ENCODE measurements around the gene DOK4. TPM values are rescaled to one million over a fixed set of nuclear protein-coding genes. Genes with fewer than 3 reads are reported as not detected.

Gene DOK4
- total RNA-seq, 1 experiment from 2014 or later = 13.1 TPM

DNA sequence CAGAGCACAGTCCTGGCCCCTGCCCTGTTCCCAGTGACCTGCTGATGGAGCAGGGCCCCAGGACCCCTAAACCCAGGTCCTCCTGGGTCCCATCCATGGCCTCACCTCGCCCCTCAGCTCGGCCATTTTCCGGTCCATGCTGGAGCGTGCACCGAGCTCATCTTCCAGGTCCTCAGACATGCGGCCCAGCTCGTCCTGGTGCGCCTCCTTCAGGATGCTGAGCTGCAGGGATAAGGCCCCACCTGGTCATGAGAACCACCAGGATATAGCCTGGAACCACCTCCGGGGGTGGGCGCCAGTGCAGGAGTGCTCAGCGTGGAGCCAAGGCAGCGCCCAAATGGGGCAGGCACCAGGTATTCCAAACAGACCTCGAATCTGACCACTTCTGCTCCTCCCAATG, 32.2 kb upstream of the DOK4 start:
- Histone ChIP-seq H3K4ac (ENCODE audit: low read depth, low read length) (no peak overlapping the region), H2BK20ac (ENCODE audit: low read depth, low read length, poor library complexity, severe bottlenecking) (no peak overlapping the region), H4K20me1 (ENCODE audit: control insufficient read depth, insufficient read depth, insufficient read length) (no peaks in the 10 kb centered on the region), H2AFZ (ENCODE audit: low read length) (no peak overlapping the region), H3K79me2 (ENCODE audit: insufficient read depth, low read length) (no peaks in the 10 kb centered on the region), H4K5ac (ENCODE audit: insufficient read length, low read depth, low read length) (no peak overlapping the region), H3K4me2 (ENCODE audit: insufficient read depth, insufficient read length, low read length) (no peak overlapping the region), H2BK120ac (ENCODE audit: low read depth, low read length, poor library complexity, severe bottlenecking) (no peak overlapping the region), H3T11ph (ENCODE audit: low read length) (no peak overlapping the region), H3K18ac (ENCODE audit: insufficient read length, low read depth, low read length) (no peak overlapping the region), H3K9ac (ENCODE audit: extremely low read depth, insufficient read length, low read length) (no peak overlapping the region), H3K56ac (ENCODE audit: insufficient read length, low read depth, low read length) (no peak overlapping the region), H2AK5ac (ENCODE audit: insufficient read length, low read length) (no peak overlapping the region), H2BK12ac (ENCODE audit: insufficient read length, low read depth, low read length) (no peak overlapping the region), H3K27me3 (ENCODE audit: insufficient read depth, low read length) (no peaks in the 10 kb centered on the region), H2BK5ac (ENCODE audit: insufficient read length, low read length) (no peak overlapping the region), H3K4me1 (ENCODE audit: insufficient read depth, low read length) (no peaks in the 10 kb centered on the region), H3K23me2 (ENCODE audit: insufficient read length, low read depth, low read length, poor library complexity, severe bottlenecking) (no peaks in the 10 kb centered on the region), H4K91ac (ENCODE audit: insufficient read length, low read depth, low read length) (no peak overlapping the region), H4K8ac (replicated peaks; ENCODE audit: insufficient read length, low read depth, low read length) (no peak overlapping the region), H3K79me1 (ENCODE audit: insufficient read depth, low read depth, low read length, poor library complexity, severe bottlenecking) (no peaks in the 10 kb centered on the region), H3K14ac (ENCODE audit: insufficient read depth, low read length) (no peak overlapping the region), H3K9me3 (ENCODE audit: control insufficient read depth, low read depth, low read length) (no peaks in the 10 kb centered on the region), H2BK15ac (ENCODE audit: low read depth, low read length) (no peak overlapping the region), H3K23ac (ENCODE audit: insufficient read length, low read depth, low read length) (no peak overlapping the region), H3K27ac (ENCODE audit: insufficient read length, low read depth, low read length) (no peak overlapping the region)
- Mint-ChIP-seq H3K27me3 (ENCODE audit: low read depth) (peaks cover 19% of the 10 kb centered on the region), H3K4me1 (no peaks in the 10 kb centered on the region), H3K9me3 (peaks cover 0 to 2% of the 10 kb centered on the region in 2 experiments; a peak in 1 of 5 replicates), H3K4me3 (peak overlapping the region in 1 of 2 experiments; percentile 55; a peak in 2 of 5 replicates), H3K27ac (no peak overlapping the region), H3K36me3 (ENCODE audit: insufficient read depth in 1 of 3, low read depth in 3 of 3) (peaks cover 0 to 7% (median 2%) of the 10 kb centered on the region in 3 experiments; a peak in 3 of 7 replicates)
- DNase-seq = peak; percentile 55
- TF ChIP-seq, protein P1, sequence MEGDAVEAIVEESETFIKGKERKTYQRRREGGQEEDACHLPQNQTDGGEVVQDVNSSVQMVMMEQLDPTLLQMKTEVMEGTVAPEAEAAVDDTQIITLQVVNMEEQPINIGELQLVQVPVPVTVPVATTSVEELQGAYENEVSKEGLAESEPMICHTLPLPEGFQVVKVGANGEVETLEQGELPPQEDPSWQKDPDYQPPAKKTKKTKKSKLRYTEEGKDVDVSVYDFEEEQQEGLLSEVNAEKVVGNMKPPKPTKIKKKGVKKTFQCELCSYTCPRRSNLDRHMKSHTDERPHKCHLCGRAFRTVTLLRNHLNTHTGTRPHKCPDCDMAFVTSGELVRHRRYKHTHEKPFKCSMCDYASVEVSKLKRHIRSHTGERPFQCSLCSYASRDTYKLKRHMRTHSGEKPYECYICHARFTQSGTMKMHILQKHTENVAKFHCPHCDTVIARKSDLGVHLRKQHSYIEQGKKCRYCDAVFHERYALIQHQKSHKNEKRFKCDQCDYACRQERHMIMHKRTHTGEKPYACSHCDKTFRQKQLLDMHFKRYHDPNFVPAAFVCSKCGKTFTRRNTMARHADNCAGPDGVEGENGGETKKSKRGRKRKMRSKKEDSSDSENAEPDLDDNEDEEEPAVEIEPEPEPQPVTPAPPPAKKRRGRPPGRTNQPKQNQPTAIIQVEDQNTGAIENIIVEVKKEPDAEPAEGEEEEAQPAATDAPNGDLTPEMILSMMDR (conservative IDR thresholded peaks at IDR 0.05) = peak; percentile 26; the same call in 2 of the 3 replicates
- no CpG with 5 or more reads among the region's 13 CpGs for WGBS (ENCODE audit: extremely low coverage, insufficient read length, low lambda C conversion rate)

All from H9 (cell line).